ENCODE data around the gene SUCLA2. TPM values are rescaled to one million over a fixed set of nuclear protein-coding genes. Genes with fewer than 3 reads are reported as not detected.
"Not testable (repeated sequence)": the region's sequence is repeated elsewhere in the genome, so short reads cannot be mapped to it uniquely, and the experiment has no call there.

Gene SUCLA2
- total RNA-seq, 2 donors from 2014 or later, result 15.6 to 21.3 TPM

GRCh38 chr13:48012668-48013067 is 11.6 kb upstream of the SUCLA2 start:
- Mint-ChIP-seq H3K27me3 (no peaks in the 10 kb centered on the region), H3K36me3 (ENCODE audit: low read depth) (peaks cover 3% of the 10 kb centered on the region), H3K27ac (no peak overlapping the region), H3K4me1 (peaks cover 8% of the 10 kb centered on the region), H3K4me3 (no peak overlapping the region)
- DNase-seq (no peak), ATAC-seq (no peak)
- no peaks in the 10 kb centered on the region for H3K9me3 ChIP-seq (ENCODE audit: control insufficient read depth, low read length, poor library complexity, severe bottlenecking)

GRCh38 chr13:48010698-48011097 is 9.6 kb upstream of the SUCLA2 start:
- peaks cover 3% of the 10 kb centered on the region for H3K36me3 Mint-ChIP-seq (ENCODE audit: low read depth)
- no peak for ATAC-seq
- peaks cover 8% of the 10 kb centered on the region for H3K4me1 Mint-ChIP-seq
- no peak overlapping the region for H3K4me3 Mint-ChIP-seq
- no peak for DNase-seq
- no peaks in the 10 kb centered on the region for H3K9me3 ChIP-seq (ENCODE audit: control insufficient read depth, low read length, poor library complexity, severe bottlenecking)
- no peak overlapping the region for H3K27ac Mint-ChIP-seq
- no peaks in the 10 kb centered on the region for H3K27me3 Mint-ChIP-seq

DNA sequence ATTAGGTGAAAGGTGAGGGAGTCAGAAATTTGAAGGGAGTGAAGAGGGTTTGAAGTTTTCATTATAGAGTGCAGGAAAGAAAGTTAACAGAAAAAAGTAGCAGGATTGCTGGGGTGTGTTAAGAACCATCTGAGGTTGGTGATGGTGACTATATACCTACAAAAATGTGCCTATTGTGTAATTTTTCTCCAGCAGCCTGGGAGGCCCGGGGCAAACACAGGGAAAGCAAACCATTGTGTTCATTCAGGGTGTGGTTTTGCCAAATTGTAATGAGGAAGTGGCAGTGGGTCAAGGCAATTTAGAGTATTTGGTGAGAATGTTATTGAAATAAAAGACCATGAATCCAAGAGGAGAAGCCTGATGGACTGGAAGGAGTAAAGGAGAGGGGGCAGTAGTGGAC is 8.2 kb upstream of the SUCLA2 start:
- Mint-ChIP-seq H3K36me3 (ENCODE audit: low read depth) (peaks cover 3% of the 10 kb centered on the region), H3K27me3 (no peaks in the 10 kb centered on the region), H3K4me1 (peaks cover 8% of the 10 kb centered on the region), H3K4me3 (no peak overlapping the region), H3K27ac (no peak overlapping the region)
- DNase-seq, result no peak
- H3K9me3 ChIP-seq (ENCODE audit: control insufficient read depth, low read length, poor library complexity, severe bottlenecking), result no peaks in the 10 kb centered on the region
- no peak for ATAC-seq

DNA sequence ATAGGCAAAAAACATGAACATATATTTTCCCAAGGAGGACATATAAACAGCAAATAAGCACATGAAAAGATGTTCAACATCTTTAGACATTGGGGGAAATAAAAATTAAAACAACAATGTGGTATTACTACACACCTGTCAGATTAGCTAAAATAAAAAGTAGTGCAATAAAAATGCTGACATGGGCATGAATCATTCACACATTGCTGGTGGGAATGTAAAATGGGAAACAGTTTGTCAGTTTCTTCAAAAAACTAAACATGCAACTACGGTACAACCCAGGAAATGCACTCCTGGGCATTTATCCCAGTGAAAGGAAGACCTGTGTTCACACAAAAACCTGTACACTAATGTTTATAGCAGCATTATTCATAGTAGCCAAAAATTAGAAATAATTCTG is 5.3 kb upstream of the SUCLA2 start:
- H3K9me3 ChIP-seq (ENCODE audit: control insufficient read depth, low read length, poor library complexity, severe bottlenecking), result no peaks in the 10 kb centered on the region
- H3K4me3 Mint-ChIP-seq, result no peak overlapping the region
- H3K36me3 Mint-ChIP-seq (ENCODE audit: low read depth), result peaks cover 3% of the 10 kb centered on the region
- peaks cover 12% of the 10 kb centered on the region for H3K4me1 Mint-ChIP-seq
- ATAC-seq, result no peak
- no peak for DNase-seq
- no peaks in the 10 kb centered on the region for H3K27me3 Mint-ChIP-seq
- no peak overlapping the region for H3K27ac Mint-ChIP-seq

DNA sequence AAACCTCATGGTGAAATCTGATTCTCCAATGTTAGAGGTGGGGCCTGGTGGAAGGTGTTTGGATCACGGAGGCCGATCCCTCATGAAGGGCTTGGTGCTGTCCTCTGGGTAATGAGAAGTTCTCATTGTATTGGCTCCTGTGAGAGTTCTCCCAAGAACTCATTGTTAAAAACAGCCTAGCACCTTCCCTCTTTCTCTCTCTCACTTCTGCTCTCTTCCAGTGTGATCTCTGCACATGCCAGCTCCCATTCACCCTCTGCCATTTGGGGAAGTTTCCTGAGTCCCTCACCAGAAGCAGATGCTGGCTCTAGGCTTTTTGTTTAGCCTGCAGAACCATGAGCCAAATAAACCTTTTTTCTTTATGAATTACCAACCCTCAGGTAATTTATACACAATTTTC is 3.1 kb upstream of the SUCLA2 start:
- no peaks in the 10 kb centered on the region for H3K9me3 ChIP-seq (ENCODE audit: control insufficient read depth, low read length, poor library complexity, severe bottlenecking)
- DNase-seq, result no peak
- no peaks in the 10 kb centered on the region for H3K27me3 Mint-ChIP-seq
- no peak for ATAC-seq
- H3K36me3 Mint-ChIP-seq (ENCODE audit: low read depth), result no peaks in the 10 kb centered on the region
- H3K27ac Mint-ChIP-seq, result no peak overlapping the region
- H3K4me3 Mint-ChIP-seq, result no peak overlapping the region
- peaks cover 14% of the 10 kb centered on the region for H3K4me1 Mint-ChIP-seq

- not testable (repeated sequence) for DNase-seq; H3K36me3 Mint-ChIP-seq (ENCODE audit: low read depth); H3K9me3 ChIP-seq (ENCODE audit: control insufficient read depth, low read length, poor library complexity, severe bottlenecking); H3K27me3 Mint-ChIP-seq; ATAC-seq
- Mint-ChIP-seq H3K27ac (peak overlapping the region; percentile 96), H3K4me1 (peaks cover 18% of the 10 kb centered on the region), H3K4me3 (peak overlapping the region; percentile 93)
Observed at GRCh38 chr13:48001999-48002398, 926 bp upstream of the SUCLA2 start.

DNA sequence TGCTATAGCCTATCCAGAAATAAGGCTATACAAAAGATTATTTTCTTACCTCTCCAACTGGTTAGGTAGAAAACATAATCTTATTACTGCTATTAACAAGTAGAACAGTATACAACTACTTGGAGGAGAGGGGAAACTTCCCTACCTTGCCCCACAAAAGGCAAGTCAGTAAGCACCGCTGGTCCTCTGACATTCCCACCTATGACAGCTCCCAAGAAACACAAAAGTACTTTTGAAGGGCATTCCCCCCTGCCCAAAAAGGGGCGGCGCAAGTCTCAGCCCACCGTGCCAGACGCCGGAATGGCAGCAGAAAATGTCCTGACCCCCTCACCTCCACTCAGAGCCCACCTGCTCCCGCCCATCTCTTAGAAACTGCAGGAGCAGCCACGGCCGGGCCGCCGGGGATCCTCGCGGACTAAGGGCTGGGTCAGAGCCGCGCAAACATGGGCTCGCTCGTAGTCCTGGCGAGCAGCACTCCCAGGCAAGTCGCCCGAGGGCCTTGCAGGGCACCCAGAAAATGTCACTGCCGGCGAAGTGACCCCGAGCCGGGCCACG is 437 bp downstream of the SUCLA2 start:
- Mint-ChIP-seq H3K36me3 (ENCODE audit: low read depth) (peaks cover 3% of the 10 kb centered on the region), H3K27me3 (no peaks in the 10 kb centered on the region), H3K4me1 (peaks cover 19% of the 10 kb centered on the region), H3K27ac (peak overlapping the region; percentile 96), H3K4me3 (peak overlapping the region; percentile 93)
- no peaks in the 10 kb centered on the region for H3K9me3 ChIP-seq (ENCODE audit: control insufficient read depth, low read length, poor library complexity, severe bottlenecking)
- peak; percentile 39 for ATAC-seq
- DNase-seq, result peak in 1 of 3 donors; percentile 12

DNA sequence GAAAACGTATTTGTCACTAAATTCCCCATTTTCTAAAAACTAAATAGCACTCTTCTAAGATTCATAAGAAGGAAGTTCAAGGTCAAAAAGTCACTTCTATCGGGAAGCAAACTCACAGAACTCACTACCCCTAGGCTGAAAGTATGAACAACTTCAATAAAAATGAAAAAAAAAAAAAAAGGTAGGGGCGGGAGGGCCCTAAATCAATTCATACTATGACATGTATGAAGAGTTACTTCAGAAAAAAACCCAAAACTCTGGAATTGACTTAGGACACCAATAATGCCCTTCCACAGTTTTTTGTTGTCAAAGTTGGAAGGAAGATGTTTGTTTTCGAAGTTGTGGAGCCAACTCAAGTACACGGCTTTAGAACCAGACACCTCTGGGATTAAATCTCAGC is 1.1 kb downstream of the SUCLA2 start:
- DNase-seq (no peak), ATAC-seq (no peak)
- Mint-ChIP-seq H3K27me3 (no peaks in the 10 kb centered on the region), H3K36me3 (ENCODE audit: low read depth) (peaks cover 3% of the 10 kb centered on the region), H3K4me3 (peak overlapping the region; percentile 93), H3K27ac (peak overlapping the region; percentile 96), H3K4me1 (peaks cover 19% of the 10 kb centered on the region)
- H3K9me3 ChIP-seq (ENCODE audit: control insufficient read depth, low read length, poor library complexity, severe bottlenecking), result no peaks in the 10 kb centered on the region

- Mint-ChIP-seq H3K4me1 (peaks cover 24% of the 10 kb centered on the region), H3K27me3 (no peaks in the 10 kb centered on the region), H3K4me3 (no peak overlapping the region), H3K27ac (peak overlapping the region; percentile 32), H3K36me3 (ENCODE audit: low read depth) (peaks cover 5% of the 10 kb centered on the region)
- no peaks in the 10 kb centered on the region for H3K9me3 ChIP-seq (ENCODE audit: control insufficient read depth, low read length, poor library complexity, severe bottlenecking)
- ATAC-seq (no peak), DNase-seq (no peak)
Observed at GRCh38 chr13:47997384-47997783, 3.7 kb downstream of the SUCLA2 start.

GRCh38 chr13:47991859-47992258 is 9.2 kb downstream of the SUCLA2 start:
- peaks cover 2% of the 10 kb centered on the region for H3K36me3 Mint-ChIP-seq (ENCODE audit: low read depth)
- DNase-seq (no peak), ATAC-seq (no peak)
- H3K27ac Mint-ChIP-seq, result peak overlapping the region; percentile 12
- no peaks in the 10 kb centered on the region for H3K27me3 Mint-ChIP-seq
- H3K9me3 ChIP-seq (ENCODE audit: control insufficient read depth, low read length, poor library complexity, severe bottlenecking), result no peaks in the 10 kb centered on the region
- no peak overlapping the region for H3K4me3 Mint-ChIP-seq
- H3K4me1 Mint-ChIP-seq, result peaks cover 14% of the 10 kb centered on the region

GRCh38 chr13:47990920-47991466 is 10.1 kb downstream of the SUCLA2 start:
- no peak for DNase-seq
- Mint-ChIP-seq H3K36me3 (ENCODE audit: low read depth) (peaks cover 2% of the 10 kb centered on the region), H3K4me3 (no peak overlapping the region), H3K27me3 (no peaks in the 10 kb centered on the region), H3K27ac (peak overlapping the region; percentile 12), H3K4me1 (peaks cover 14% of the 10 kb centered on the region)
- no peak for ATAC-seq
- H3K9me3 ChIP-seq (ENCODE audit: control insufficient read depth, low read length, poor library complexity, severe bottlenecking), result no peaks in the 10 kb centered on the region

DNA sequence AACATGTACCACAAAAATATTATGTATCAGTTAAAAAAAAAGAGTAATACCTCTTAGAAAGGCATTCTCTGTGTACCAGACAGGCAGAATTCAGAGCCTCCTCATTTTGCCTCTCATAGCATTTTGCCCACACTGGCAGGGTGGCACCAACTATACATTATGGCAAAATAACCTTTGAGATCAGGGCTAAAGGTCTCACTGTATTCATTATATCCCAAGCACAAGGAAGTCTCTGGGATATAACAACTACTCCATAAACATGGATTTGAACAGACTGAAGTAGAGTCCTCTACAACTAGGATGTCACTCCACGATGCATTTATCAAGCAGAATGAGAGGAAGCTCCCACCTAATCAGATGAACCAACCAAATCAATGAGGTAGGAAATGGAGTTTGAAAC is 10.6 kb downstream of the SUCLA2 start:
- H3K36me3 Mint-ChIP-seq (ENCODE audit: low read depth), result peaks cover 2% of the 10 kb centered on the region
- no peaks in the 10 kb centered on the region for H3K27me3 Mint-ChIP-seq
- ATAC-seq (no peak), DNase-seq (no peak)
- peaks cover 14% of the 10 kb centered on the region for H3K4me1 Mint-ChIP-seq
- no peaks in the 10 kb centered on the region for H3K9me3 ChIP-seq (ENCODE audit: control insufficient read depth, low read length, poor library complexity, severe bottlenecking)
- H3K27ac Mint-ChIP-seq, result peak overlapping the region; percentile 12
- H3K4me3 Mint-ChIP-seq, result no peak overlapping the region

GRCh38 chr13:47983070-47983469 is 18.0 kb downstream of the SUCLA2 start:
- Mint-ChIP-seq H3K4me1 (no peaks in the 10 kb centered on the region), H3K4me3 (no peak overlapping the region), H3K36me3 (ENCODE audit: low read depth) (peaks cover 2% of the 10 kb centered on the region), H3K27me3 (no peaks in the 10 kb centered on the region), H3K27ac (no peak overlapping the region)
- H3K9me3 ChIP-seq (ENCODE audit: control insufficient read depth, low read length, poor library complexity, severe bottlenecking), result no peaks in the 10 kb centered on the region
- no peak for DNase-seq
- ATAC-seq, result no peak

- ATAC-seq, result no peak
- no peak overlapping the region for H3K4me3 Mint-ChIP-seq
- no peaks in the 10 kb centered on the region for H3K27me3 Mint-ChIP-seq
- no peak for DNase-seq
- no peaks in the 10 kb centered on the region for H3K9me3 ChIP-seq (ENCODE audit: control insufficient read depth, low read length, poor library complexity, severe bottlenecking)
- H3K4me1 Mint-ChIP-seq, result peaks cover 3% of the 10 kb centered on the region
- peak overlapping the region; percentile 67 for H3K27ac Mint-ChIP-seq
- peaks cover 4% of the 10 kb centered on the region for H3K36me3 Mint-ChIP-seq (ENCODE audit: low read depth)
Observed at GRCh38 chr13:47976325-47976724, 24.7 kb downstream of the SUCLA2 start.
